ENCODE results near the gene ZNF438.

ZNF438 gene

DNA sequence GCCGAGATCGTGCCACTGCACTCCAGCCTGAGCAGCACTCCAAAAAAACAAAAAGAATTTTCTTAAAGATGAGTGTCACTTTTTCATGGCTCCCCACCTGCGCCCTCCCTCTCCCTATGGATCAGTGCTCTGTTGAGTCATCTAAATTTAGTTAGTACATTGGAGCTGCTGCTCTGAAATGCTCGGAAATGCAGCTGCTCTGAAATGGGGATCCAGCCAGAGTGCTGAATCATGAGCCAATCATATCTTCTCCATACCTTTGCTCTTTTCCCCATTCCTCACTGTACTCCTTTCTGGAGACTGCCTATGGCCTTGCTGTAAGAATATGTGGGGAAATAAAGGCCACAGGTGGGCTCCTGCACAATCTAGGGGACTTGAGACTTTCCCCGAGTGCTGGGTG, 188.8 kb downstream of the ZNF438 start:
- H3K4me3 ChIP-seq (ENCODE audit: low read depth, low read length), result no peak overlapping the region
- no peak for TF ChIP-seq CTCF (IDR thresholded peaks at IDR 0.05; ENCODE audit: borderline replicate concordance, insufficient read depth, low read depth, low read length)

DNA sequence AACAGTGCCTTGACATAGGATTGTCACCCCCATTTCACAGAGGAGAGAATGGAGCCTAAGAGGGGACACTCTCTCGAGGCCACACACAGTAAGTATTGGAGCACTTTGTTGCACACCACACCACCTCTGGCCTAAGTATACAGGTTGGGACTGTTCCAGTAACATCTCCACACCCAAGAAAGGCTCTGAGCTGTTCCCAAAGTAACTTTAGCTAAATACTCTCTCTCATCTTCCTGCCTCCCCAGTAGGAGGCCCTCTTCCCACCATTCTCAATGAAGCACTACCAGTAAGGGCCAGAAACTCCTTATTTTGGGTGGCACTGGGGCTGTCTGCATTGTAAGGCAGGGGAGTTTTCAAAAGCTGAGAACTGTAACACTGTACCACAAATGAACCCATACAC, 189.5 kb downstream of the ZNF438 start:
- no peak for TF ChIP-seq CTCF (IDR thresholded peaks at IDR 0.05; ENCODE audit: borderline replicate concordance, insufficient read depth, low read depth, low read length)
- no peak overlapping the region for H3K4me3 ChIP-seq (ENCODE audit: low read depth, low read length)

DNA sequence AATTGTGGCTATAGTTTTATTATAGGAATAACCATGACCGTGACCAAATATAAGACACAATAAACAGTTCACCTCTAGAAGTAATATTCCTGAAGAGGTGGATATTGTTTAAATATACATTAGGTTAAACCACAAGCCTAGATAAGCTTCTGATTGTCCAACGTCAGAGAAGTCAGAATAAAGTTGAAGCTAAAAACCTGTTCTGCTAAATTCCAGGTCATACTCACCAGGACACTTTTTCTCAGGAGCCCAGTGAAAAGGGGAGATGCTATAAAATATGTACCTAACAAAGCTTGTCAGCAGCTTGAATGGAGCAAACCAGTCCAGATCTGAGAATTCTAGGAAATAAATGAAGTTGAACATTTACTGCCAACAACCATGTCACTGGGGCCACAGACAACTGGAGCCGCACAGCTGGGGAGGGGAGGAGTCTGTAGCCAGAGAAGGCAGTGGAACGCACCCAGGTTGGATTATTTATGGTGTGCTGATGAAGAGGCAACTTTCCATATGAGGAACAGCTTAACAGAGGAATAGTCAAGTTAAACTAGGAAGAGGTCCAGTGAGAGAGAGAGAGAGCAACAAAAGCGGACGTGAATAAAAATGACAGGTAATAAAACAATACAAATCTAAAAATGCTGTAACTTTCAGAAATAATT, 191.1 kb downstream of the ZNF438 start:
- no peak overlapping the region for H3K4me3 ChIP-seq (ENCODE audit: low read depth, low read length)
- TF ChIP-seq CTCF (IDR thresholded peaks at IDR 0.05; ENCODE audit: borderline replicate concordance, insufficient read depth, low read depth, low read length), result no peak

GRCh38 chr10:30839652-30840051, 192.0 kb downstream of the ZNF438 start:
- TF ChIP-seq CTCF (IDR thresholded peaks at IDR 0.05; ENCODE audit: borderline replicate concordance, insufficient read depth, low read depth, low read length), result no peak
- H3K4me3 ChIP-seq (ENCODE audit: low read depth, low read length), result no peak overlapping the region

- no peak for TF ChIP-seq CTCF (IDR thresholded peaks at IDR 0.05; ENCODE audit: borderline replicate concordance, insufficient read depth, low read depth, low read length)
- H3K4me3 ChIP-seq (ENCODE audit: low read depth, low read length), result no peak overlapping the region
These were observed 195.3 kb downstream of the ZNF438 start for GRCh38 chr10:30836406-30836805.

DNA sequence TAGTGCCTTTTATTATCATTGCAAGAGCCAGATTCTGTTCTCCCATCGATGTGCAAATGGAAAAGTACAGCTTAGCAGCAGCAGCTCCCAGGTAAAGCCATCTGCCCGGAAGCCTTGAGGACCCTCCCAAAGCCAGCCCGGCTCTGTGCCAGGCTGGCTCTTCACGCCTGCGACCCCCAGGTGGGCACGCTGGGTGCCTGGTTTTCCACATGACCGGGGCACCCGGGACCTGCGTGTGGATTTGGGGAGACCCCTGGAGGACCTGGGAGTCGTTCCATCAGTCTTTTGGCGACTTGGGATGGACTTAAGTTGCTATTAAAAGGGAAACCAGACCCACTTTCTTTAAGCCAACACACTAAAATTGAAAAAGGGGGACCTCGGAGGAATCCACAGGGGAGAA, 196.5 kb downstream of the ZNF438 start:
- no peak overlapping the region for H3K4me3 ChIP-seq (ENCODE audit: low read depth, low read length)
- TF ChIP-seq CTCF (IDR thresholded peaks at IDR 0.05; ENCODE audit: borderline replicate concordance, insufficient read depth, low read depth, low read length), result no peak

- no peak overlapping the region for H3K4me3 ChIP-seq (ENCODE audit: low read depth, low read length)
- TF ChIP-seq CTCF (IDR thresholded peaks at IDR 0.05; ENCODE audit: borderline replicate concordance, insufficient read depth, low read depth, low read length), result no peak
These were observed 197.0 kb downstream of the ZNF438 start for GRCh38 chr10:30834651-30835050.
